ENCODE data around the gene LARP4B. TPM values are rescaled to one million over a fixed set of nuclear protein-coding genes. Genes with fewer than 3 reads are reported as not detected.

LARP4B gene
- total RNA-seq, 6 experiments from 2014 or later, result 81.5 to 88.1 (median 83.5) TPM

DNA sequence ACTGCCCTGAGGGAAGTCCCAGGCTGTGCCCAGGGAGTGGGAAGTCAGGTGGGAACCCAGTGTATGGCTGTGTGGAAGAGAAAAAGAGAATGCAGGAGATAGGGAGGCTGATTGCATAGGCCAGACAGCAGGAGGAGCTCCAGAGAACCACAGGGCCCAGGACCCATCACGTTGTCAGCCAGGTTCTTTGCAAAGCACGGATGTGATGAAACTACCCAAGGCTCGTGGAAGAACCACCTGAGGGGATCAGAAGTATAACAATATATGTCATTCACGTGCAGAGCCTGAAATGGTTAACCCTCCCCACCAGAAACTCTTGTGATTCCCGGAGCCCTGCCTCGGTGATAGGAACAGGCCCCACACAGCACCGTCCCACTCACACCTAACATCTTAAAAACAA, 83.6 kb downstream of the LARP4B start:
- Mint-ChIP-seq H3K9me3 (peaks cover 12% of the 10 kb centered on the region; the same call in 1 of the 2 replicates), H3K36me3 (ENCODE audit: low read depth) (peaks cover 64% of the 10 kb centered on the region), H3K4me1 (ENCODE audit: low read depth) (peaks cover 28% of the 10 kb centered on the region), H3K27me3 (ENCODE audit: insufficient read depth) (peaks cover 1% of the 10 kb centered on the region; the same call in 1 of the 2 replicates), H3K4me3 (no peak overlapping the region), H3K27ac (no peak overlapping the region)
- TF ChIP-seq, protein P1, sequence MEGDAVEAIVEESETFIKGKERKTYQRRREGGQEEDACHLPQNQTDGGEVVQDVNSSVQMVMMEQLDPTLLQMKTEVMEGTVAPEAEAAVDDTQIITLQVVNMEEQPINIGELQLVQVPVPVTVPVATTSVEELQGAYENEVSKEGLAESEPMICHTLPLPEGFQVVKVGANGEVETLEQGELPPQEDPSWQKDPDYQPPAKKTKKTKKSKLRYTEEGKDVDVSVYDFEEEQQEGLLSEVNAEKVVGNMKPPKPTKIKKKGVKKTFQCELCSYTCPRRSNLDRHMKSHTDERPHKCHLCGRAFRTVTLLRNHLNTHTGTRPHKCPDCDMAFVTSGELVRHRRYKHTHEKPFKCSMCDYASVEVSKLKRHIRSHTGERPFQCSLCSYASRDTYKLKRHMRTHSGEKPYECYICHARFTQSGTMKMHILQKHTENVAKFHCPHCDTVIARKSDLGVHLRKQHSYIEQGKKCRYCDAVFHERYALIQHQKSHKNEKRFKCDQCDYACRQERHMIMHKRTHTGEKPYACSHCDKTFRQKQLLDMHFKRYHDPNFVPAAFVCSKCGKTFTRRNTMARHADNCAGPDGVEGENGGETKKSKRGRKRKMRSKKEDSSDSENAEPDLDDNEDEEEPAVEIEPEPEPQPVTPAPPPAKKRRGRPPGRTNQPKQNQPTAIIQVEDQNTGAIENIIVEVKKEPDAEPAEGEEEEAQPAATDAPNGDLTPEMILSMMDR (IDR thresholded peaks at IDR 0.05), result peak; percentile 13; the same call in 1 of the 2 replicates
- no peak for DNase-seq

DNA sequence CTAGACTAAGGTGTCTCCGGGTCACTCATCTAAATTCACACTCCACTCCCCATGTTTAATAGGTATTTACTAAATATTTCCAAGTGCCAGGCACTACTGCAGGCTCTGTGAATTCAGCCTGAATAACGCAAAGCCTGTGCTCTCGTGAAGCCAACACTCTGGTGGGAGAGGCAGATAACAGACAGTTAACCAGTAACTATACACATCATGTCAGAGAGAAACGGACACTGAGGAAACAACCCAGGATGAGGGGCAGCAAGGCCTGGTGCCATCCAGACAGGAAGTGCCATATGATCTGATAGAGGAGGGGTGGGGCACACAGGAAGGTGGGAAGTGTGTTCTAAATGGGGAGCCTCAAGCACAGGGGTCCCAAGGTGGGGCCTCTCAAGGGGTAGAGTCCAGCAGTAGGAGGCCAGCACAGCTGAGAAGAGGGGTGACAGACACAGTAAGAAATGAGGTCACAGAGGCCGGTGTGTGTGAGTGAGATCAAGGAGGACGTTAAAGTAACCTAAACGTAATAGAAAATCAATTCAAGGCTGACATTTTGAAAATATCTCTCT, 85.3 kb downstream of the LARP4B start:
- TF ChIP-seq, protein P1 (IDR thresholded peaks at IDR 0.05), result no peak
- Mint-ChIP-seq H3K27me3 (ENCODE audit: insufficient read depth) (peaks cover 1% of the 10 kb centered on the region; the same call in 1 of the 2 replicates), H3K27ac (peak overlapping the region; percentile 12; the same call in 1 of the 2 replicates), H3K36me3 (ENCODE audit: low read depth) (peaks cover 50% of the 10 kb centered on the region), H3K9me3 (peaks cover 9% of the 10 kb centered on the region; the same call in 1 of the 2 replicates), H3K4me3 (no peak overlapping the region), H3K4me1 (ENCODE audit: low read depth) (peaks cover 28% of the 10 kb centered on the region)
- DNase-seq, result no peak

DNA sequence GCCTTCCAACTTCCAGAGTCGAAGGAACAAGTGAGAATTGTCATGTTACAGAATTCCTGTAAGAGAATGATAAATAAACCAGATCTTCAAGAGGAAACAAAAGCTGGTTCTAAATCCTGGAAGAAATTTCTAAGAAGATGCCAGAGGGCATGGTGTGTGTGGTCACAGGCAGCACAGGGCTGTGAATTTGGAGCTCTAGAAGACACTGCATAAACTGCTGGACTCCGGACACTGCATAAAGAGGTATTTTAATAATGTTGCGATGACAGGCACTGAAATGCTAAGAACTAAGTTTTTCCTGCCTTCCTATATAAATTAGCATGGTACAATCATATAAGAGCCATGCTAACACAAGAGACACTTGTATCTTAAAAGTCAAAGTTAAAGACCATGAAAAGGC, 86.0 kb downstream of the LARP4B start:
- Mint-ChIP-seq H3K36me3 (ENCODE audit: low read depth) (peaks cover 47% of the 10 kb centered on the region), H3K4me3 (no peak overlapping the region), H3K27me3 (ENCODE audit: insufficient read depth) (peaks cover 1% of the 10 kb centered on the region; the same call in 1 of the 2 replicates), H3K4me1 (ENCODE audit: low read depth) (peaks cover 28% of the 10 kb centered on the region), H3K9me3 (peaks cover 9% of the 10 kb centered on the region; the same call in 1 of the 2 replicates), H3K27ac (peak overlapping the region; percentile 12; the same call in 1 of the 2 replicates)
- no peak for DNase-seq
- TF ChIP-seq, protein P1 (IDR thresholded peaks at IDR 0.05), result no peak

DNA sequence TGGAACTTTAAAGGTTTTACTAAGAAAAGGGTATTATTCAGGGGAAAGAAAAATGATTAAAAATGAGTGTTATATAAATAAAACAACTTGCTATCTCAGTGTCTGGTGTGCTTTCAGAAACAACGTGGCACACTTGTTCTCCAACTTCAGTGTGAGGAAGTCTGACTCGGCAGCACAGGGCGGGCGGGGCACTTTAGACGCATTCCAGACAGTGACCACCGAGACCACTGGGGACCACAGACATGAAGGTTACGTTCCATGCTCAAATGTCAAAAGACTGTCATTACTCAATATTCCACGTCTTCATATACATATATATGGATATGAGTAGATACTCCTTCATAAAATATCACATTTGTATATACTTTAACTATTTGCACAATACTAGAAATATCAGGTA, 87.0 kb downstream of the LARP4B start:
- Mint-ChIP-seq H3K36me3 (ENCODE audit: low read depth) (peaks cover 37% of the 10 kb centered on the region), H3K4me3 (no peak overlapping the region), H3K27ac (no peak overlapping the region), H3K27me3 (ENCODE audit: insufficient read depth) (peaks cover 1% of the 10 kb centered on the region; the same call in 1 of the 2 replicates), H3K9me3 (no peaks in the 10 kb centered on the region), H3K4me1 (ENCODE audit: low read depth) (peaks cover 28% of the 10 kb centered on the region)
- TF ChIP-seq, protein P1 (IDR thresholded peaks at IDR 0.05), result no peak
- DNase-seq, result no peak

DNA sequence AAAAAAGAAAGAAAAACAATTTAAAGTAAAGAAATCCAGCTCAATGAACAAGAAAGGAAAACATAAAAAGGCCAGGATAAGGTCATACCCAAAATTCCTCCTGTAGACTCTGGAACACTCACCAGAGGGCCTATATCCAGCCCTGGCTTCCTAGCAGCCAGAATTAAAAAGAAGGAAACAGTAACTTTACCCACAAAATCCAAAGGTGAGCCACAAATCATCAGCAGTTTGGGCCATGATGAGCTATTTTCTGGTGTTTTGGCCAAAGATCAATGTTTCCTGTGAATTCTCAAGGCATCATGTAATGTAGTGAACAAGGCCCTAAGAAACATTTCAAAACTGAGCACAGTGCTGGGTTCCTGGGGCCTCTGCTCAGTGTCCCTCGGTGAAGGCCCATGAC, 87.8 kb downstream of the LARP4B start:
- H3K27me3 Mint-ChIP-seq (ENCODE audit: insufficient read depth), result peaks cover 1% of the 10 kb centered on the region; the same call in 1 of the 2 replicates
- TF ChIP-seq, protein P1 (IDR thresholded peaks at IDR 0.05), result no peak
- no peak overlapping the region for H3K27ac Mint-ChIP-seq
- peaks cover 28% of the 10 kb centered on the region for H3K4me1 Mint-ChIP-seq (ENCODE audit: low read depth)
- H3K9me3 Mint-ChIP-seq, result no peaks in the 10 kb centered on the region
- no peak for DNase-seq
- H3K4me3 Mint-ChIP-seq, result no peak overlapping the region
- H3K36me3 Mint-ChIP-seq (ENCODE audit: low read depth), result peaks cover 37% of the 10 kb centered on the region
